Gastrocnemius medialis (tissue), 4 donors: ENCODE results near the gene PIK3CG. TPM values are rescaled to one million over a fixed set of nuclear protein-coding genes. Genes with fewer than 3 reads are reported as not detected.

Source experiments
- ATAC-seq, 2 donors: fragments of 150-250 bp; one replicate each; pipeline ENCODE4 v1.9.1; 2016
- DNase-seq, 2 donors: peaks; one replicate each; pipeline ENCODE4 v3.0.0-alpha.2; 2019
- H3K27ac ChIP-seq, 4 donors: fragments of 200-600 bp; sonication (generic); 1 replicate in 1 of 4; 2 replicates in 3 of 4; pipeline ENCODE4 v1.5.1; 2016 to 2018; ENCODE audit warnings: mild to moderate bottlenecking in 2 of 4, moderate library complexity in 1 of 4
- H3K27me3 ChIP-seq, 3 donors: fragments of 200-600 bp; sonication (generic) in 2 of 3; 1 replicate in 1 of 3; 2 replicates in 2 of 3; pipeline versions ENCODE4 v1.5.1 to v1.6.0; 2016 to 2019; ENCODE audit warnings: mild to moderate bottlenecking in 1 of 3, moderate library complexity in 1 of 3
- H3K36me3 ChIP-seq, 2 donors: fragments of 200-600 bp; sonication (generic) in 1 of 2; one replicate each; pipeline ENCODE4 v1.5.1; 2017 to 2018
- H3K4me1 ChIP-seq, 2 donors: fragments of 200-600 bp; sonication (generic) in 1 of 2; one replicate each; pipeline ENCODE4 v1.5.1; 2016 to 2017; ENCODE audit warnings: mild to moderate bottlenecking in 2 of 2
- H3K4me3 ChIP-seq, 4 donors: fragments of 200-600 bp; sonication (generic) in 3 of 4; 1 replicate in 1 of 4; 2 replicates in 3 of 4; pipeline ENCODE4 v1.5.1; 2016 to 2019; ENCODE audit warnings: mild to moderate bottlenecking in 2 of 4
- H3K9me3 ChIP-seq, 3 donors: fragments of 200-600 bp; sonication (generic) in 2 of 3; 1 replicate in 1 of 3; 2 replicates in 2 of 3; pipeline ENCODE4 v1.5.1; 2016 to 2019
- POLR2A ChIP-seq, 2 donors: fragments of 450-650 bp; IDR thresholded peaks; one replicate each; pipeline ENCODE4 v1.6.1; 2017; ENCODE audit warnings: antibody characterized with exemption in 2 of 2, mild to moderate bottlenecking in 2 of 2, moderate library complexity in 2 of 2
- in situ Hi-C, 4 donors: fragments of 200-750 bp; cut with MboI; loops; one replicate each; pipeline versions ENCODE4 v1.15.0 to v1.8.0; 2017; ENCODE audit warnings: low sequenced_read_pairs in 4 of 4
- intact Hi-C: fragments of 100-400 bp; cut with DNase I; formaldehyde crosslinking; loops from one replicate; pipeline ENCODE4 v1.15.1; 2023; ENCODE audit warnings: low total_unique reads
- total RNA-seq, 4 donors: library from RNA; depleted of rRNA; stranded (reverse); fragments of >200 nt; gene quantifications; one replicate each; pipeline versions ENCODE4 v1.1.0 to v1.2.3, GENCODE V29; 2016
- TF ChIP-seq, protein P1 (sequence below), 5 experiments: fragments of 450-650 bp in 3 of 5; fragments of 200-600 bp in 2 of 5; sonication (generic) in 2 of 5; IDR thresholded peaks in 4 of 5; conservative IDR thresholded peaks in 1 of 5; 1 replicate in 4 of 5; 2 replicates in 1 of 5; pipeline ENCODE4 v1.5.1; 2016 to 2019; ENCODE audit warnings: antibody characterized with exemption in 5 of 5, mild to moderate bottlenecking in 3 of 5, moderate library complexity in 3 of 5

The PIK3CG gene
- total RNA-seq, 4 donors from 2014 or later: 0.51 to 1.4 (median 0.83) TPM

DNA sequence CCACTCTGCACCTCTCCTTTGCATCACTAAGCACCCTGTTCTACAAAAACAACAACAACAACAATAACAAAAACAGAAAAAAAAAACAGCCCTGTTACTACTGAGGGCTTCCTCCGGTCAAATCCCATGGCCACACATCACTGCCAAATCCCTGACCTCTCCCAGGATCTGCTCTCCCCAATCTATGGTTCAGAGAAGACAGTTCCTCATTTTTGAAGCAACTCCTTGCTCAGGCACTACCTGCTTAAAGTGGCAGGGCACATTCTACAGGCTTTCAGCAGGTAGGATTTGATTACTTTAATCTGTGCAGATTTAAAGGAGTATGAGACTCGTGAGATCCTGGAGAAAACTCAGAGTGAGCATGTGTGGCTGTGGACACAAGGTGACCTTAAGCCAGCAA lies 46.9 kb downstream of the PIK3CG start:
- in situ Hi-C loops: no loop called here

DNA sequence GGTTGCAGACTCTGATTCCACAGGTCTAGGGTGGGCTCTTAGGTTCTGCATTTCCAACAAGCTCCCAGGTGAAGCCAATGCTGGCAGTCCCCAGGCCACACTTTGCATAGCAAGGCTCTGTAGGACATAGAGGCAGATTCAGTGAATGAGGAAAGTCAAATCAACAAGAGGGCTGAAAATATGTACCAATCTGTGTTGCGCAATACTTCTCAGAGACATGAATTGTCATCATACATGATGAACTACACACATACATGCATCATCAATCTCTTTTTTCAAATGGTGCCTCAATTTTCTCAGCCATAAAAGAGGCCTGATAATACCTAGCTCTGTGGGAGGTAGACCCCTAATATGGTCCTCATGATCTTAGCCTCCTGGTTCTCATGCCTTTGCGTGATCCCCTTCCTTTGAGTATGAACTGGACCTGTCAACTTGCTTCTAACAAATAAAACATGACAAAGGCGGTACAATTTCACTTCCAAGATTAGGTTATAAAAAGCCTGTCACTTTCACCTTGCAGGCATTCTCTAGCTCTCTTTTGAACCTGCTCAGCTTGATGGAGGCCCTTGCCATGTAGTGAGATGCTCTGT lies 49.0 kb downstream of the PIK3CG start:
- Histone ChIP-seq H3K4me3 (no peak overlapping the region), H3K4me1 (no peaks in the 10 kb centered on the region), H3K27me3 (no peaks in the 10 kb centered on the region), H3K27ac (no peak overlapping the region), H3K9me3 (no peaks in the 10 kb centered on the region), H3K36me3 (no peaks in the 10 kb centered on the region)
- no peak for ATAC-seq
- TF ChIP-seq, protein P1, sequence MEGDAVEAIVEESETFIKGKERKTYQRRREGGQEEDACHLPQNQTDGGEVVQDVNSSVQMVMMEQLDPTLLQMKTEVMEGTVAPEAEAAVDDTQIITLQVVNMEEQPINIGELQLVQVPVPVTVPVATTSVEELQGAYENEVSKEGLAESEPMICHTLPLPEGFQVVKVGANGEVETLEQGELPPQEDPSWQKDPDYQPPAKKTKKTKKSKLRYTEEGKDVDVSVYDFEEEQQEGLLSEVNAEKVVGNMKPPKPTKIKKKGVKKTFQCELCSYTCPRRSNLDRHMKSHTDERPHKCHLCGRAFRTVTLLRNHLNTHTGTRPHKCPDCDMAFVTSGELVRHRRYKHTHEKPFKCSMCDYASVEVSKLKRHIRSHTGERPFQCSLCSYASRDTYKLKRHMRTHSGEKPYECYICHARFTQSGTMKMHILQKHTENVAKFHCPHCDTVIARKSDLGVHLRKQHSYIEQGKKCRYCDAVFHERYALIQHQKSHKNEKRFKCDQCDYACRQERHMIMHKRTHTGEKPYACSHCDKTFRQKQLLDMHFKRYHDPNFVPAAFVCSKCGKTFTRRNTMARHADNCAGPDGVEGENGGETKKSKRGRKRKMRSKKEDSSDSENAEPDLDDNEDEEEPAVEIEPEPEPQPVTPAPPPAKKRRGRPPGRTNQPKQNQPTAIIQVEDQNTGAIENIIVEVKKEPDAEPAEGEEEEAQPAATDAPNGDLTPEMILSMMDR (IDR thresholded peaks at IDR 0.05 in 4 of 5, conservative IDR thresholded peaks at IDR 0.05 in 1 of 5): no peak
- no peak for TF ChIP-seq POLR2A (IDR thresholded peaks at IDR 0.05)
- no peak for DNase-seq
- in situ Hi-C loops: no loop called here
- intact Hi-C loops: no loop called here

More for the DNA sequence above, 46.9 kb downstream of the PIK3CG start:
- TF ChIP-seq, protein P1 (IDR thresholded peaks at IDR 0.05 in 4 of 5, conservative IDR thresholded peaks at IDR 0.05 in 1 of 5): no peak
- no peak for TF ChIP-seq POLR2A (IDR thresholded peaks at IDR 0.05)
- Histone ChIP-seq H3K4me3 (no peak overlapping the region), H3K4me1 (no peaks in the 10 kb centered on the region), H3K27me3 (no peaks in the 10 kb centered on the region), H3K27ac (no peak overlapping the region), H3K36me3 (no peaks in the 10 kb centered on the region), H3K9me3 (no peaks in the 10 kb centered on the region)
- ATAC-seq (no peak), DNase-seq (no peak)
- intact Hi-C loops: no loop called here

DNA sequence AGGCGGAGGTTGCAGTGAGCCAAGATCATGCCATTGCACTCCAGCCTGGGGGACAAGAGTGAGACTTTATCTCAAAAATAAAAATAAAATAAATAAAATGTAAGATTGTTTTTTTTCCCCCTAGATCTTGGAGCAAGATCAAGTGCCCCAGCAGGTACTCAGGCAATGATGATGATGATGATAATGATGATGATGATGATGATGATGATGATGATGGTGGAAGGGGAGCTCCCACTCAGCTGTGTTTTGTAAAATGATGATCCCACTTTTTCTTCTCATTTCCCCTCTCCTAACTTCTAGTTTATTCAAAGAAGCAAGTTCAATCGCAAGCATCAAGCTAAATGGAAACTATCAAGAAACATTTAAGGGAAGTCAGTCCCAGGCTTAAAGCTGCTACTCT lies 50.3 kb downstream of the PIK3CG start:
- H3K27me3 ChIP-seq: no peaks in the 10 kb centered on the region
- H3K9me3 ChIP-seq: no peaks in the 10 kb centered on the region
- no peaks in the 10 kb centered on the region for H3K36me3 ChIP-seq
- no peaks in the 10 kb centered on the region for H3K4me1 ChIP-seq
- intact Hi-C loops (no loop called here), in situ Hi-C loops (no loop called here)
- H3K27ac ChIP-seq: no peak overlapping the region
- DNase-seq (no peak), ATAC-seq (no peak)
- H3K4me3 ChIP-seq: no peak overlapping the region
- TF ChIP-seq, protein P1 (IDR thresholded peaks at IDR 0.05 in 4 of 5, conservative IDR thresholded peaks at IDR 0.05 in 1 of 5): no peak
- TF ChIP-seq POLR2A (IDR thresholded peaks at IDR 0.05): no peak

DNA sequence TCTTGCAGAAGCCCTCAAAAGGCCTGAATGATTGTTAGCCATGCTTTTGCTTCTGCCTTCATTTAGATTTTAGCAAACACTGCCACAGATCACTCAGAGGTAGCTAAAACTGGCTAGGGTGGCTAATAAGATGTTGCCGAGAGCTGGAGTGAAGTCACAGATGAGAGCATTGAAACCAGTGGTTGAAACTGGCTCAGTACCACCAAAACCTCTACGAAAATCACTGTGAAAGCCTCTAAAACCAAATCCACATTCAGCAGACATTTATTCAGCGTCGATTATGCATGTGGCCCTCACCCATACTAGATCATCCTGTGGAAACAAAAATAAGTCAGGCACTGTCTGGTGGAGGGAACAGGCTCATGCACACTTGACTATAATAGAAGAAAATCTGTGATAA lies 50.8 kb downstream of the PIK3CG start:
- no peak overlapping the region for H3K27ac ChIP-seq
- H3K4me1 ChIP-seq: no peaks in the 10 kb centered on the region
- TF ChIP-seq POLR2A (IDR thresholded peaks at IDR 0.05): no peak
- no peaks in the 10 kb centered on the region for H3K27me3 ChIP-seq
- intact Hi-C loops (no loop called here), in situ Hi-C loops (no loop called here)
- no peaks in the 10 kb centered on the region for H3K9me3 ChIP-seq
- H3K36me3 ChIP-seq: no peaks in the 10 kb centered on the region
- DNase-seq: no peak
- no peak overlapping the region for H3K4me3 ChIP-seq
- no peak for ATAC-seq

GRCh38 chr7:106916679-106917078 lies 51.6 kb downstream of the PIK3CG start:
- H3K36me3 ChIP-seq: no peaks in the 10 kb centered on the region
- no peak for ATAC-seq
- in situ Hi-C loops: no loop called here

More at GRCh38 chr7:106916679-106917078, 51.6 kb downstream of the PIK3CG start:
- no peak for DNase-seq
- no peaks in the 10 kb centered on the region for H3K27me3 ChIP-seq
- H3K9me3 ChIP-seq: no peaks in the 10 kb centered on the region
- intact Hi-C loops: no loop called here
- no peaks in the 10 kb centered on the region for H3K4me1 ChIP-seq
- H3K27ac ChIP-seq: no peak overlapping the region
- TF ChIP-seq, protein P1 (IDR thresholded peaks at IDR 0.05 in 4 of 5, conservative IDR thresholded peaks at IDR 0.05 in 1 of 5): no peak
- TF ChIP-seq POLR2A (IDR thresholded peaks at IDR 0.05): no peak
- no peak overlapping the region for H3K4me3 ChIP-seq
